CD4-positive, alpha-beta T cell (primary cell): ENCODE results near the gene ASTN2. TPM values are rescaled to one million over a fixed set of nuclear protein-coding genes. Genes with fewer than 3 reads are reported as not detected.

Experiments used
- ATAC-seq: fragments of 200-7000 bp; cut with Tn5 transposase; one replicate; pipeline ENCODE4 v1.10.0; 2022; ENCODE audit warnings: mild to moderate bottlenecking; ENCODE audit not compliant: poor library complexity
- CTCF ChIA-PET: fragments of 350-600 bp; sonication (Branson Sonifier 250); formaldehyde crosslinking; loops from one replicate; lab custom pipeline; 2021; ENCODE audit warnings: antibody characterized with exemption, inconsistent platforms; lab: Charles Lee
- POLR2A ChIA-PET: fragments of 350-600 bp; sonication (Branson Sonifier 250); formaldehyde crosslinking; loops from one replicate; lab custom pipeline; 2021; ENCODE audit warnings: antibody characterized with exemption, inconsistent platforms; lab: Charles Lee
- DNase-seq, 14 experiments: peaks; one replicate each; pipeline ENCODE4 v3.0.0-alpha.2; 2013 to 2020; ENCODE audit warnings: mixed read lengths in 2 of 14
- H3K27ac ChIP-seq, 2 donors: one replicate each; pipeline versions ENCODE4 v1.5.1 to v1.7.0; 2013; ENCODE audit warnings: low read length in 2 of 2, low read depth in 1 of 2, mild to moderate bottlenecking in 1 of 2
- H3K27me3 ChIP-seq, 2 experiments: 1 replicate in 1 of 2; 2 replicates in 1 of 2; pipeline versions ENCODE4 v1.6.1 to v1.7.0; 2013; ENCODE audit warnings: low read length in 2 of 2, control low read depth in 1 of 2, mild to moderate bottlenecking in 1 of 2, moderate library complexity in 1 of 2; ENCODE audit not compliant: insufficient read depth in 2 of 2, control insufficient read depth in 1 of 2
- H3K36me3 ChIP-seq: one replicate; pipeline ENCODE4 v1.6.1; 2013; ENCODE audit warnings: low read length, control low read depth; ENCODE audit not compliant: insufficient read depth
- H3K4me1 ChIP-seq: one replicate; pipeline ENCODE4 v1.6.1; 2013; ENCODE audit warnings: low read length, control low read depth; ENCODE audit not compliant: insufficient read depth
- H3K4me3 ChIP-seq: one replicate; pipeline ENCODE4 v1.5.1; 2013; ENCODE audit warnings: mild to moderate bottlenecking, low read length, moderate library complexity
- H3K9me3 ChIP-seq, 2 experiments: 1 replicate in 1 of 2; 2 replicates in 1 of 2; pipeline versions ENCODE4 v1.6.1 to v1.7.0; 2013; ENCODE audit warnings: low read length in 2 of 2, mild to moderate bottlenecking in 2 of 2, control low read depth in 1 of 2, moderate library complexity in 1 of 2; ENCODE audit not compliant: control insufficient read depth in 1 of 2, insufficient read depth in 1 of 2
- H3K27ac Mint-ChIP-seq: one replicate; pipeline ENCODE4 v1.8.0; 2020; ENCODE audit warnings: mixed read lengths
- H3K27me3 Mint-ChIP-seq: one replicate; pipeline ENCODE4 v1.8.0; 2021; ENCODE audit warnings: mixed read lengths
- H3K36me3 Mint-ChIP-seq: one replicate; pipeline ENCODE4 v1.8.0; 2021; ENCODE audit warnings: low read depth, mixed read lengths
- H3K4me1 Mint-ChIP-seq: one replicate; pipeline ENCODE4 v1.8.0; 2021; ENCODE audit warnings: low read depth, mixed read lengths
- H3K4me3 Mint-ChIP-seq: one replicate; pipeline ENCODE4 v1.8.0; 2020; ENCODE audit warnings: mild to moderate bottlenecking, mixed read lengths
- H3K9me3 Mint-ChIP-seq: one replicate; pipeline ENCODE4 v1.8.0; 2020; ENCODE audit warnings: mixed read lengths
- intact Hi-C, 2 experiments: fragments of 100-400 bp; cut with DNase I in 1 of 2; cut with micrococcal nuclease in 1 of 2; formaldehyde crosslinking; loops; one replicate each; pipeline versions ENCODE4 v1.15.1 to v1.9.0; 2023 to 2025; cut with DNase I, micrococcal nuclease
- total RNA-seq, 174 experiments: library from RNA in 2 of 174; stranded (reverse) in 2 of 174; gene quantifications; one replicate each; pipeline ENCODE4 v1.2.3 and lab custom pipeline; 2021 to 2026
- TF ChIP-seq, protein P1 (sequence below): fragments of 200-600 bp; IDR thresholded peaks from one replicate; pipeline ENCODE4 v1.8.0; 2022; ENCODE audit warnings: antibody characterized with exemption, mild to moderate bottlenecking

The ASTN2 gene
- total RNA-seq, 2 experiments from 2014 or later = 2.3 to 2.4 TPM

DNA sequence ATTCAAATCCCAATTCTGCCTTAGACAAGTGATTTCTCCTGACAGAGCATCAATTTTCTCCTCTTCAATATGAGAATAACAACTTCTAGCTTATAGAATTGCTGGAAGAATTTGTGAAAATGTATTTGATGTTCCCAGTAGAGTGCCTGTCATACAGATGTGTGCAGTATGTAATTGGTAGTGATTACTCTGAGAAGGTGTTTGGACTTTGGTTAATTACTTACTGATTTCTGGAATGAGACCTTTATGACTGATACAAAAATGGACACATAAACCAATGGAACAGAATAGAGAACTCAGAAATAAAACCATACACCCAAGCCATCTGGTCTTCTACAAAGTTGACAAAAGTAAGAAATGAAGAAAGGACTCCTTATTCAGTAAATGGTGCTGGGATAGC, 829.7 kb downstream of the ASTN2 start:
- no peak overlapping the region for H3K4me3 ChIP-seq
- ATAC-seq (no peak), DNase-seq (no peak)
- ChIA-PET POLR2A (no interaction called here), CTCF (no interaction called here)
- H3K27ac ChIP-seq = no peak overlapping the region
- H3K4me1 Mint-ChIP-seq = no peaks in the 10 kb centered on the region
- no peak overlapping the region for H3K27ac Mint-ChIP-seq
- peaks cover 45% of the 10 kb centered on the region for H3K36me3 Mint-ChIP-seq
- H3K27me3 Mint-ChIP-seq = no peaks in the 10 kb centered on the region
- H3K4me3 Mint-ChIP-seq = no peak overlapping the region
- no peaks in the 10 kb centered on the region for H3K4me1 ChIP-seq
- H3K9me3 ChIP-seq = peaks cover 0 to 9% of the 10 kb centered on the region in 2 experiments
- H3K36me3 ChIP-seq = no peaks in the 10 kb centered on the region
- H3K9me3 Mint-ChIP-seq = peaks cover 8% of the 10 kb centered on the region
- intact Hi-C loops = no loop called here
- H3K27me3 ChIP-seq = no peaks in the 10 kb centered on the region
- TF ChIP-seq, protein P1, sequence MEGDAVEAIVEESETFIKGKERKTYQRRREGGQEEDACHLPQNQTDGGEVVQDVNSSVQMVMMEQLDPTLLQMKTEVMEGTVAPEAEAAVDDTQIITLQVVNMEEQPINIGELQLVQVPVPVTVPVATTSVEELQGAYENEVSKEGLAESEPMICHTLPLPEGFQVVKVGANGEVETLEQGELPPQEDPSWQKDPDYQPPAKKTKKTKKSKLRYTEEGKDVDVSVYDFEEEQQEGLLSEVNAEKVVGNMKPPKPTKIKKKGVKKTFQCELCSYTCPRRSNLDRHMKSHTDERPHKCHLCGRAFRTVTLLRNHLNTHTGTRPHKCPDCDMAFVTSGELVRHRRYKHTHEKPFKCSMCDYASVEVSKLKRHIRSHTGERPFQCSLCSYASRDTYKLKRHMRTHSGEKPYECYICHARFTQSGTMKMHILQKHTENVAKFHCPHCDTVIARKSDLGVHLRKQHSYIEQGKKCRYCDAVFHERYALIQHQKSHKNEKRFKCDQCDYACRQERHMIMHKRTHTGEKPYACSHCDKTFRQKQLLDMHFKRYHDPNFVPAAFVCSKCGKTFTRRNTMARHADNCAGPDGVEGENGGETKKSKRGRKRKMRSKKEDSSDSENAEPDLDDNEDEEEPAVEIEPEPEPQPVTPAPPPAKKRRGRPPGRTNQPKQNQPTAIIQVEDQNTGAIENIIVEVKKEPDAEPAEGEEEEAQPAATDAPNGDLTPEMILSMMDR = no peak

DNA sequence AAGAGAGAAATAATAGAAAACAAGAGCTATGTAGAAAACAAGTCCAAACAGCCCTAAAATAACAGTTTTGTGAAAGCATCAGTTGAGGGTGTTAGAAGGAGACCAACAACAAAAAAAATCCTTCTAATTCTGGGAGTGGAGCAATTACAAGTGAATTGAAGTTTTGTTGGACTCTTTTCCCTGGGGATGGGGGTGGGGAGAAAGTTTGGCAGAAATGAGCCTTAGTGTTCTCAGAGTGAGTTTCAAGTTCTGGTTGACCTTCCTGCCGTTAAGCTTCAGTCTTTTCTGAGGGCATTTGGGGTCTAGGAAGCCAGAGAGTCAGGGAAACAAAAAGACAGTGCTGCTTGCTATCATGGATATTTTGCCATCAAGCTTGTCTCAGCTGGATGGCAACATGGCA, 834.0 kb downstream of the ASTN2 start:
- ChIA-PET CTCF (interaction anchor here (1.2 kb wide), 1 partner anchor 19 kb away, joined by 3 read pairs; no protein-coding TSS in a partner anchor), POLR2A (no interaction called here)
- no peak for DNase-seq
- Histone ChIP-seq H3K27me3 (no peaks in the 10 kb centered on the region), H3K36me3 (no peaks in the 10 kb centered on the region), H3K4me1 (no peaks in the 10 kb centered on the region), H3K27ac (no peak overlapping the region), H3K4me3 (no peak overlapping the region), H3K9me3 (no peaks in the 10 kb centered on the region)
- ATAC-seq = no peak
- no peaks in the 10 kb centered on the region for H3K9me3 Mint-ChIP-seq
- TF ChIP-seq, protein P1 = no peak
- H3K4me1 Mint-ChIP-seq = no peaks in the 10 kb centered on the region
- no peaks in the 10 kb centered on the region for H3K27me3 Mint-ChIP-seq
- intact Hi-C loops = no loop called here
- no peak overlapping the region for H3K4me3 Mint-ChIP-seq
- no peak overlapping the region for H3K27ac Mint-ChIP-seq
- peaks cover 15% of the 10 kb centered on the region for H3K36me3 Mint-ChIP-seq

DNA sequence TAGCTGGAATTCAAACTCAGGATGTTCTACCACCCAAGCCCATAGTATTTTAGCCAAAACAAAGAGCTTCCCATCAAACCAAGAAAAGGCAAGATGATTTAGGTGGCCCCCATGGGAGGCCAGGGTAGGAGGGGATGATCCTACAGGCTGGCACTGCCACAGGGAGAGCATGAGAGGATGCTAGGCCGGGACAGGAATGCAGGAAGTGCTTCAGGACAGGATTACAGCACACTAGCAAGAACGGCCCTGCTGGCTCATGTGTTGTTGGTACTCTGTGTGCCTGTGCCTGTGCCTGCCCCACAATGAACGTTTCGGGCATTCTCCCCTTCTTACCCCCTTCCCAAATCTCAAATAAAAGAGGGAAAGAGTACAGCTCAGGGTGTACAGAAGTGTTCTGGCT, 838.5 kb downstream of the ASTN2 start:
- DNase-seq (no peak), ATAC-seq (no peak)
- Histone ChIP-seq H3K27ac (no peak overlapping the region), H3K4me3 (no peak overlapping the region), H3K4me1 (no peaks in the 10 kb centered on the region), H3K27me3 (no peaks in the 10 kb centered on the region), H3K9me3 (no peaks in the 10 kb centered on the region), H3K36me3 (no peaks in the 10 kb centered on the region)
- ChIA-PET POLR2A (no interaction called here), CTCF (no interaction called here)
- Mint-ChIP-seq H3K36me3 (no peaks in the 10 kb centered on the region), H3K4me3 (no peak overlapping the region), H3K27ac (no peak overlapping the region), H3K9me3 (no peaks in the 10 kb centered on the region), H3K4me1 (no peaks in the 10 kb centered on the region), H3K27me3 (no peaks in the 10 kb centered on the region)
- TF ChIP-seq, protein P1 = no peak
- intact Hi-C loops = no loop called here
